Measurements from ENCODE around the gene NDUFS4.
"Not testable (repeated sequence)": the region's sequence is repeated elsewhere in the genome, so short reads cannot be mapped to it uniquely, and the experiment has no call there.

The NDUFS4 gene

DNA sequence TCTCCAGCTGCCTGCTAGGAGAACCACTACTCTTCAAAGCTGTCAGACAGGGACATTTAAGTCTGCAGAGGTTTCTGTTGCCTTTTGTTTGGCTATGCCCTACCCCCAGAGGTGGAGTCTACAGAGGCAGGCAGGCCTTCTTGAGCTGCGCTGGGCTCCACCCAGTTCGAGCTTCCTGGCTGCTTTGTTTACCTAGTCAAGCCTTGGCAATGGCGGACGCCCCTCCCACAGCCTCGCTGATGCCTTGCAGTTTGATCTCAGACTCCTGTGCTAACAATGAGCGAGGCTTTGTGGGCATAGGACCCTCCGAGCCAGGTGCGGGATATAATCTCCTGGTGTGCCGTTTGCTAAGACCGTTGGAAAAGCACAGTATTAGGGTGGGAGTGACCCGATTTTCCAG lies 104.9 kb downstream of the NDUFS4 start:
- not testable (repeated sequence) for DNase-seq (ENCODE audit: low read depth in 2 of 2)

DNA sequence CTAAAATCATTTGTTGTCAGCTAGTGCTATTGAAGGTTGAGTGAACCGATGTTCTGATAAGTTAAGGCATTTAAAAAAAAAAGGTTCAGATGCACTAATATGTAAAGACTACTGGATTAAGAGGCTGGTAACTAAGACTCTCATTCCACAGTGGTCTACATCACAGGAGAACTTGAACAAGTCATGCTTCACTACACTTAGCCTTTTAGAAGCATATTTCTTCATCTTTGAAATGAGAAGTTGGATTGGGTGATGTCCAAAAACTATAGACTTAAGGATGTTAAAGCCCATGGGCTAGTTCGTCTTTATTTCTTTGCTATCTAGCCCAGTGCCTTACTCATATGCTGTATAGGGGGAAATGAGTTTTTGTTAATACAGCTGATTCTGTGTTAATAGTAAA lies 107.2 kb downstream of the NDUFS4 start:
- no peak for DNase-seq (ENCODE audit: low read depth in 2 of 2)

DNA sequence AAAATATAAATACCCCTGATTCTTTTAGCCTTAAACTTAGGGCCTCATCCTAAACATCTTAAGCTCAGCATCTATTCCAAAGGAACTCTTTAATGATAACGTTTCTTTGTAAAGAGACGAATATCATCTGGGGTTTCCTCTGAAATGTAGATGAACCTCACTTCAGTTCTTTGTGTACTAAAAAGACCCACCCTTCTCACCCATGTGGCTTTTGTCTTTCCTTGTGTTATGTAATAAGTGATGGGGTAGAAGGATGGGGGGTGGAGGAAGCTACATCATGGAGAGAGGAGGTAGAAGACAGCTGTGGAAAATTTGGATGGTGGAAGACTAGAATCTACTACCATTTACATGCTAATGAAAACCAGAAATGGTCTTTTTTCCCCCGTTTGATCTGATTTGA lies 111.0 kb downstream of the NDUFS4 start:
- DNase-seq (ENCODE audit: low read depth in 2 of 2), result no peak

DNA sequence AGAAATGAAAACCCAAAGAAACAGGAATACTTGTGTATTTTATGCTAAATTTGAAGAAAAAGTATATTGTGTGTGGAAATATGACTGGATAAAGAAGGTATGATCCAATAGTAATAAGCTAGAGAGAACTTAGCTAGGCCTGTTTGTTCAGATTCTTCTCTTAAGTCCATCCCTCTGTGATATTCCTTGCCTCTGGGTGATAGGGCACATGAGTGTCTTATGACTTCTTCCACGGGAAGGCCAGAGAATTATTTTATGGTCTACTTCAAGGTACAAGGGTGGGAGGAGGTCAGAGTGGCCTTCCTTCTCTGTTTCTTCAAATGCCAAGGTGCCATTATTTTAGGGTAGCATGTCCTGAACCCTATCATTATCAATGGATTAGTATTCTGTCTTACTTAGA lies 113.7 kb downstream of the NDUFS4 start:
- no peak for DNase-seq (ENCODE audit: low read depth in 2 of 2)

DNA sequence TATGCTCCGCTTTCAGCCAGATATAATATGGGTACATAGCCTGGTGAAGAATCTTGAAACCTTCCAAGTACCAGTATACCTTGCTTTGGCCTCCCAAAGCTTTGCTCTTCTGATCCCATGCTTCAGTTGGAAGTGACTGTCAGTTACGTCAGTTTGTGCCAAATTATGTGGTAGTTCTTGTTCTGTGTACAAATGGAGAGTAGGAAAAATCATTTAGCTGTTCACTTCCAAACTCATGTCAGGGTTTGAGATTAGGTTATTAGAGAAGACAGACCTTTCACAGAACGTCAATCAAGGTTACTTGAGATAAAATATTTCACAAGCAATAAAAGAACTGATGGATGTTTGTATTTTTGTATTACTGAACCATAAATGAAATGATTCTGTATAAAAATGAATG lies 117.2 kb downstream of the NDUFS4 start:
- DNase-seq (ENCODE audit: low read depth in 2 of 2), result no peak

DNA sequence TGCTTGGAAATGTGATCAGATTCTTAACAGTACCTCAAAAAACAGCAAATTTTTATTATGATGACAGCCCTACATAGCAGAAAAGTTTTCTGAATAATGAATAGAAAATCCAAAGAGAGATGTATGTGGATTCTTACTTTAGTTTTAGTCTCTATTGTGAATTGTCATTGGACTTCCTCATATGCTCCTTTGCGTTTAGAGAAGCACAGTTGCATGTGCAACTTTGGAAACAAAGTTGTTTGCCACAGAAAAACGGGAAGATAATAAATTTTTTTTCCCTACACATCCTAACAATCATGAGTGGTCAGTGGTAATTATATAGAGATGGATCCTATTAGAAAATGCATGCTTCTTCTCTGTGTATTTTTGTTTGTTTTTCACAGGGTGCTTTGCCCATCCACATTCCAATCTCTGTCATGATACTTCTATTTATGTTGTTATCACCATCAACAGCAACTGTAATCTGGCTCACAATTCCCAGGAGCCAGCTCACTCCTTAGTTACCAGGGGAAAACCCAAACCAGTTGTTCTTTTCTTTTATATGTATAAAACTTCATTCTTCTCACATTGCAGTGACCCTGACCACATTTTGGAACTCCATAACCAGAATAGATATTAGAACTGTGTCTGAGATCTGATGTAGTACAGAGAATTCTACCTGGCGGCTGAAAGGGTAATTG lies 118.7 kb downstream of the NDUFS4 start:
- DNase-seq (ENCODE audit: low read depth in 2 of 2), result no peak

DNA sequence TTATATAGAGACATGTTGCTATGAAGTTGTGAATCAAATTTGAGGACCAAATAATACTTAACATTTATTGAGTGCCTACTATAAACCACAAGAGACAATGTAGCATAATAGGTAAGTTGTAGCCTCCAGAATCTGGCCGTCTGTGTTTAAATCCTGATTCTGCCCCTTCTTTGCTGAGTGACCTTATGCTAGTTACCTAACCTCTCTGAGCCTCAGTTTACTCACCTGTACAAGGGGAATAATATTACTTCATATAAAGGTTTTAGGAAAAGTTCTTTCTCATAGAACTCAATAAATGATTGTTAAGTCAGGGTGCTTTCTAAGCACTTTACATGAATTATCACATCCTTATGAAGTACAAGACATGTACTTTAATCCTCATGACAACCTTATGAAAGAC lies 120.6 kb downstream of the NDUFS4 start:
- DNase-seq (ENCODE audit: low read depth in 2 of 2), result no peak

DNA sequence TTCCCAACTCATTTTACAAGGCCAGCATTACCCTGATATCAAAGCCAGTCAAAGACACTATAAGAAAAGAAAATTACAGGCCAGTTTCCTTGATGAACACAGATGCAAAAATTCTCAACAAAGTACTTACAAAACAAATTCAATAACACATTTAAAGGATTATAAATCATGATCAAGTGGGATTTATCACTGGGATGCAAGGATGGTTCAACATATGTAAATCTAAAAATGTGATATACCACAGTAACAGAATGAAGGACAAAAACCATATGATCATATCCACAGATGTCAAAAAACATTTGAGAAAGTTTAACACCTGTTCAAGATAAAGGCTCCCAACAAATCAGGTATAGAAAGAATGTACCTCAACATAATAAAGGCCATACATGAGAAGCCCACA lies 130.6 kb downstream of the NDUFS4 start:
- no peak for DNase-seq (ENCODE audit: low read depth in 2 of 2)

DNA sequence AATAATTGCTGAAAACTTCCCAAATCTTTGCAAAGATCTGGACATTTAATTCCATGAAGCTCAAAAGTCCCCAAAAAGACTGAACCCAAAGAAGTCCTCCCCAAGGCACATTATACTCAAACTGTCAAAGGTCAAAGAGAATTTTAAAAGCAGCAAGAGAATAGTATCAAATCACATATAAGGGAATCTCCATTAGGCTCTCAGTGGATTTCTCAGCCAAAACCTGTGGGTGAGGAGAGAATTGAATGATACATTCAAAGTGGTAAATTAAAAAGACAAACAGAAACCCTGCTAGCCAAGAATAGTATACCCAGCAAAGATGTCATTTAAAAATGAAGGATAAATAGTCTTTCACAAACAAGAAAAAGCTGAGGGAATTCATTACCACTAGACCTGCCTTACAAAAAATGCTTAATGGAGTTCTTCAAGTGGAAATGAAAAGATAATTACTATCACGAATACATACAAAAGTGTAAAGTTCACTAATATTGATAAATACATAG lies 134.1 kb downstream of the NDUFS4 start:
- DNase-seq (ENCODE audit: low read depth in 2 of 2), result no peak

DNA sequence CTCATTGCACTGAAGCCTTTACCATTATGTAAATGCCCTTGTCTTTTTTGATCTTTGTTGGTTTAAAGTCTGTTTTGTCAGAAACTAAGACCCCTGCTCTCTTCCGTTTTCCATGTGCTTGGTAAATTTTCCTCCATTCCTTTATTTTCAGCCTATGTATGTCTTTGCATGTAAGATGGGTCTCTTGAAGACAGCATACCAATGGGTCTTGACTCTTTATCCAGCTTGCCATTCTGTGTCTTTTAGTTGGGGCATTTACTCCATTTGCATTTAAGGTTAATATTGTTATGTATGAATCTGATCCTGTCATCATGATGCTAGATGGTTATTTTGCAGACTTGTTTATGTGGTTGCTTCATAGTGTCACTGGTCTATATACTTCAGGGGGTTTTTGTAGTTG lies 150.0 kb downstream of the NDUFS4 start:
- not testable (repeated sequence) for DNase-seq (ENCODE audit: low read depth in 2 of 2)

DNA sequence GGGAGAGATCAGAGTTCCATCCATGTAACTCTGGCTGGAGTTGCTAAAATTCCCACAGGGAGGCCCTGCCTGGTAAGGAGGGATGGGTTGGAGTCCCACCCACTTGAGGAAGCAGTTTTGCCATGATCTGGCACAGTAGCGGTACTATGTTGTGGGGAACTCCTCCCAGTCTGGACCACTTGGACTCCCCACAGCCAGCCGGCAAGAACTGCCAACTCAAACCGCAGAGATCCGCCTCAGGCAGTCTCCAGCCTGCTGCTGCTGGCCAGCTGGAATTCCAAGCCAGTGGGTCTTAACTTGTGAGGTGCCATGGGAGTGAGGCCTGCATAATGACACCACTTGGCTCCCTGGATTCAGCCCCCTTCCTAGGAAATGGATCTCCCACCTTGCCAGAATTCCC lies 151.9 kb downstream of the NDUFS4 start:
- DNase-seq (ENCODE audit: low read depth in 2 of 2), result no peak

DNA sequence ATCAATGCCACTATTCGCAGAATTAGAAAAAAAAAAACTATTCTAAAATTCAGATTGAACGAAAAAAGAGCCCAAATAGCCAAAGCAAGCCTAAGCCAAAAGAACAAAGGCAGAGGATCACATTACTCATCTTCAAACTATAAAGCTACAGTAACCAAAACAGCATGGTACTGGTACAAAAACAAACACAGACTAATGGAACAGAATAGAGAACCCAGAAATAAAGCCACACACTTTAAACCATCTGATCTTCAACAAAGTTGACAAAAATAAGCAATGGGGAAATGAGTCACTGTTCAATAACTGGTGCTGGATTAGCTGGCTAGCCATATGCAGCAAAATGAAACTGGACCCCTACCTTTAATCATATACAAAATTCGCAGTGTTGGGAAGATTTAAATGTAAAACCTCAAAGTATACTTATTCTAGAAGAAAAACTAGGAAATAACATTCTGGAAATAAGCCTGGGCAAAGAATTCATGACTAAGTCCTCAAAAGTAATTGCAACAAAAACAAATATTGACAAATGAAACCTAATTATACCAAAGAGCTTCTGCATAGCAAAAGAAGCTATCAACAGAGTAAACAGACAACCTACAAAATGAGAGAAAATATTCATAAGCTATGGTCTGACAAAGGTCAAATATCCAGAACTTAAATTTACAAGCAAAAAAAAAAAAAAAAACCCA lies 153.7 kb downstream of the NDUFS4 start:
- DNase-seq (ENCODE audit: low read depth in 2 of 2), result no peak

DNA sequence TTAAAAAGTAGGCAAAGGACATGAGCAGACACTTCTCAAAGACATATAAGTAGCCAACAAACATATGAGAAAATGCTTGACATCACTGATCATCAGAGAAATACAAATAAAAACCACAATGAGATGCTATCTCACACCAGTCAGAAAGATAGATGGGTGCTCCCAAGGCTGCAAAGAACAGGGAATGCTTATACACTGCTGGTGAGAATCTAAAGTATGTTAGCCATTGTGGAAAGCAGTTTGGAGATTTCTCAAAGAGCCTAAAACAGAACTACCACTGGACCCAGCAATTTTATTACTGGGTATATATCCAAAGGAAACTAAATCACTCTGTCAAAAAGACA lies 154.2 kb downstream of the NDUFS4 start:
- no peak for DNase-seq (ENCODE audit: low read depth in 2 of 2)

DNA sequence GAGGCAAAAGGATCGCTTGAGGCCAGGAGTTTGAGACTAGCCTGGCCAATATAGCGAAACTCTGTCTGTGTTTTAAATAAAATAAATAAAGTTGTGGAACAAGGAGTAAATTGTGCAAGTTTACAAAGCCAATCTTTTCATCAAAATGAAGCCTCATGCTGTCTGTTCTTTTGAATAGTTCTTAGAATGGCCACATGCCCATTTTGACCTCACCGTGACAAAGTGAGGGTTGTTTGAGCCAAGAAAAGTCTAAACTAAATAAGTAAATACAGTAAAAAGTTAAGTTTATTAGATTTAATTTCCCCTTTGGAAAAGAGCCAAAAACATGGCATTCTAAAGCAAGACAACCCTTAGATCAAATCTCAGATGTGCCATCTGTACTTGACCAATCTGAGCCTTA lies 165.7 kb downstream of the NDUFS4 start:
- DNase-seq (ENCODE audit: low read depth in 2 of 2), result no peak

DNA sequence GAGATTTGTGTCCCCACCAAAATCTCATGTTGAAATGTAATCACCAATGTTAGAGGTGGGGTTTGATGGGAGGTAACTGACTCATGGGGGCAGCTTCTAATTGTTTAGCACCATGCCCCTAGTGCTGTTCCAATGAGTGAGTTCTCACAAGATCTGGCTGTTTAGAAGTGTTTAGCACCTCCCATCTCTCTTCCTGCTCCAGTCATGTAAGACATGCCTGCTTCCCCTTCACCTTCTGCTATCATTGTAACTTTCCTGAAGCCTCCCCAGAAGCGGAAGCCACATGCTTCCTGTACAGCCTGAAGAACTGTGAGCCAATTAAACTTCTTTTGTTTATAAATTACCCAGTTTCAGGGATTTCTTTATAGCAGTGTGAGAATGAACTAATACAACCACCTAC lies 170.5 kb downstream of the NDUFS4 start:
- DNase-seq (ENCODE audit: low read depth in 2 of 2), result no peak
